Measurements from ENCODE around the gene ARHGDIA.

ARHGDIA gene

DNA sequence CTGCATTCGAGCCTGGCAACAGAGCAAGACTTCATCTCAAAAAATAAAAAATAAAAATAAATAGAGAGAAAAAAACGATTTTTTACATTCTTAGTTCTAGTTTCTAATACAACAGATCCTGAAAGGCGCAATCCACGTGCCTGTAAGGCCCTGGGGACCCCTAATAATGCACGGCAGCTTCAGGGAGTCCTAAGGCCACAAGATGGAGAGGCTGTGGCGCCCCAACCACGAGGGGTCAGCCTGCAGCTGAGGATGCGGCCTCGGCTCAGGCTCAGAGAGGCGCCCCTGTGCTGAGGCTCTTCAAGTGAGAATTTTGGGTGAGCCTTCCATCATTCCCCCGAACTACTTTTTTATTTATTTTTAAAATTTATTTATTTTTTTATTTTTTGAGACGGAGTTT, 21.7 kb downstream of the ARHGDIA start:
- Histone ChIP-seq H3K27ac (no peak overlapping the region), H3K4me3 (ENCODE audit: low read depth, low read length) (no peak overlapping the region), H3K27me3 (replicated peaks) (no peaks in the 10 kb centered on the region), H3K36me3 (replicated peaks) (peaks cover 85% of the 10 kb centered on the region)
- in situ Hi-C loops (cut with HindIII; ENCODE audit: low pct_ligation_motif_present, low sequenced_read_pairs): no loop called here
- no peak for DNase-seq
- TF ChIP-seq, protein P1, sequence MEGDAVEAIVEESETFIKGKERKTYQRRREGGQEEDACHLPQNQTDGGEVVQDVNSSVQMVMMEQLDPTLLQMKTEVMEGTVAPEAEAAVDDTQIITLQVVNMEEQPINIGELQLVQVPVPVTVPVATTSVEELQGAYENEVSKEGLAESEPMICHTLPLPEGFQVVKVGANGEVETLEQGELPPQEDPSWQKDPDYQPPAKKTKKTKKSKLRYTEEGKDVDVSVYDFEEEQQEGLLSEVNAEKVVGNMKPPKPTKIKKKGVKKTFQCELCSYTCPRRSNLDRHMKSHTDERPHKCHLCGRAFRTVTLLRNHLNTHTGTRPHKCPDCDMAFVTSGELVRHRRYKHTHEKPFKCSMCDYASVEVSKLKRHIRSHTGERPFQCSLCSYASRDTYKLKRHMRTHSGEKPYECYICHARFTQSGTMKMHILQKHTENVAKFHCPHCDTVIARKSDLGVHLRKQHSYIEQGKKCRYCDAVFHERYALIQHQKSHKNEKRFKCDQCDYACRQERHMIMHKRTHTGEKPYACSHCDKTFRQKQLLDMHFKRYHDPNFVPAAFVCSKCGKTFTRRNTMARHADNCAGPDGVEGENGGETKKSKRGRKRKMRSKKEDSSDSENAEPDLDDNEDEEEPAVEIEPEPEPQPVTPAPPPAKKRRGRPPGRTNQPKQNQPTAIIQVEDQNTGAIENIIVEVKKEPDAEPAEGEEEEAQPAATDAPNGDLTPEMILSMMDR (IDR thresholded peaks at IDR 0.05; ENCODE audit: low read depth, low read length, missing control alignments): no peak

DNA sequence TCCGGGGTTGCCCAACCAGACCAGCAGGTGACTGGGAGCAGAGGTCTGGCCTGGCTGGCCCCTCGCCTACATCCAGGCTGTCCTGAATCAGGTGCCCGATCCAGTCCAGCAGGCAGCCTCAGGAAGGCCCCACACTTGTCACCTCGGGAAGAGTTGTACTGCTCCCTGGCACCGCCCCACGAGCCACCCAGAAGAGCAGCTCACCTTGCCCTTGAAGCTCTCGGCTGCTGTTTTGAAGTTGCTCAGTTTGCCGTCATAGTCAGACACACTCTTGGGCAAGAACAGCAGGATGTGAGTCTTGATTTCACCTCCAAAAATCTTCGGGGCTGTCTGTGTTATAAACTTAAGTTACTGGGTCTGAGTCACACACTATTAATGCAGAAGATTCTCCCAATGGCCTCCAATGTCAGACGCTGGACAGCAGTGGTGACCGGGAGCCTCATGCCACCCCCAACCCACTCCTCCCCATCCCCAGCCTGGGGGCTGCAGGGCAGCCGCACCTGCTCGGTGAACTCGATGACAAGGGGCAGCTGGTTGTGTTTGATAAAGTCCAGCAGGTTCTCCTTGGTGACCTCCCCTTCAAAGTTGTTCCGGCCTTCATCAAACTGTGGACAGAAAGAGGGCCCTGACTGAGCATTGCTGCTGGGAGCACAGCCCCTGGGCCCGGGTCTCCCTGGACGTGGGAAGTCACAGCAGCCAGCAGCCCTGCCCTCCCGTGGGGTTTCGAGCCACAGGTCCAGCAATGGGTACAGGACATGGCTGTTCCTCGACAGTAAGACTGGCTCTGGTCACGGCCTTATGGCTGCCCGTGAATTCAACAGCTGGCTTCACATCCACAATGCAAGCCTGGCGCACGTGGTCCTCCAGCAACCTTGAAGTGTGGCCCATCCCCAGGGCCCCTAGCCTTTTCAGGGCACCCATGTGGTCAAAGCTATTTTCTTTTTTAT, 24.1 kb downstream of the ARHGDIA start:
- no peak overlapping the region for H3K4me3 ChIP-seq (ENCODE audit: low read depth, low read length)
- DNase-seq: no peak
- in situ Hi-C loops (cut with HindIII; ENCODE audit: low pct_ligation_motif_present, low sequenced_read_pairs): no loop called here
- H3K27me3 ChIP-seq (replicated peaks): no peaks in the 10 kb centered on the region
- H3K36me3 ChIP-seq (replicated peaks): peaks cover 87% of the 10 kb centered on the region
- TF ChIP-seq, protein P1 (IDR thresholded peaks at IDR 0.05; ENCODE audit: low read depth, low read length, missing control alignments): no peak
- H3K27ac ChIP-seq: no peak overlapping the region

- no peak overlapping the region for H3K27ac ChIP-seq
- H3K36me3 ChIP-seq (replicated peaks): peaks cover 80% of the 10 kb centered on the region
- in situ Hi-C loops (cut with HindIII; ENCODE audit: low pct_ligation_motif_present, low sequenced_read_pairs): no loop called here
- TF ChIP-seq, protein P1 (IDR thresholded peaks at IDR 0.05; ENCODE audit: low read depth, low read length, missing control alignments): no peak
- DNase-seq: no peak
- H3K27me3 ChIP-seq (replicated peaks): no peaks in the 10 kb centered on the region
- no peak overlapping the region for H3K4me3 ChIP-seq (ENCODE audit: low read depth, low read length)
Observed at GRCh38 chr17:81845881-81846742, 25.0 kb downstream of the ARHGDIA start.

DNA sequence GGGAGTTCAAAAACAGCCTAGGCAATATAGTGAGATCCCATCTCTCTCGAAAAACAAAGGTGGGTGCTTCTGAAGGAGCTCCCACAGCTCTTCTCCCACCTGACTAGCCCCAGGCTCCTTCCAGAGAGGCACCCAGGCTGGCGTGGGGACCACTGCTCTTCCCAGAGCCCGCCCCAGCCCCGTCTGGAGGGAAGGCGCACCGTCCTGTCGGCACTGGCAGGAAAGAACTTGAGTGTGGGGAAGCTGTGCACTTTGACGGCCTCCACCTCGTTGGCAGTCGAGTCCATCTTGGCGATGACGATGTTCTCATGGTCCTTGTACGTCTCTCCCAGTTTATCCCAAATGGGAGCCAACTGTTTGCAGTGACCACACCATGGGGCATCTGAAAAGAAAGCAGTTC, 25.8 kb downstream of the ARHGDIA start:
- no peak for DNase-seq
- Histone ChIP-seq H3K27me3 (replicated peaks) (no peaks in the 10 kb centered on the region), H3K36me3 (replicated peaks) (peaks cover 76% of the 10 kb centered on the region), H3K27ac (no peak overlapping the region), H3K4me3 (ENCODE audit: low read depth, low read length) (no peak overlapping the region)
- TF ChIP-seq, protein P1 (IDR thresholded peaks at IDR 0.05; ENCODE audit: low read depth, low read length, missing control alignments): no peak
- in situ Hi-C loops (cut with HindIII; ENCODE audit: low pct_ligation_motif_present, low sequenced_read_pairs): no loop called here

- H3K27ac ChIP-seq: no peak overlapping the region
Observed at GRCh38 chr17:81844887-81845286, 26.2 kb downstream of the ARHGDIA start.

More at GRCh38 chr17:81844887-81845286, 26.2 kb downstream of the ARHGDIA start:
- Histone ChIP-seq H3K36me3 (replicated peaks) (peaks cover 72% of the 10 kb centered on the region), H3K27me3 (replicated peaks) (no peaks in the 10 kb centered on the region), H3K4me3 (ENCODE audit: low read depth, low read length) (no peak overlapping the region)
- in situ Hi-C loops (cut with HindIII; ENCODE audit: low pct_ligation_motif_present, low sequenced_read_pairs): no loop called here
- TF ChIP-seq, protein P1 (IDR thresholded peaks at IDR 0.05; ENCODE audit: low read depth, low read length, missing control alignments): no peak
- no peak for DNase-seq

Data from brain microvascular endothelial cell (primary cell).